Measurements from ENCODE around the gene UBE3B.

DNA sequence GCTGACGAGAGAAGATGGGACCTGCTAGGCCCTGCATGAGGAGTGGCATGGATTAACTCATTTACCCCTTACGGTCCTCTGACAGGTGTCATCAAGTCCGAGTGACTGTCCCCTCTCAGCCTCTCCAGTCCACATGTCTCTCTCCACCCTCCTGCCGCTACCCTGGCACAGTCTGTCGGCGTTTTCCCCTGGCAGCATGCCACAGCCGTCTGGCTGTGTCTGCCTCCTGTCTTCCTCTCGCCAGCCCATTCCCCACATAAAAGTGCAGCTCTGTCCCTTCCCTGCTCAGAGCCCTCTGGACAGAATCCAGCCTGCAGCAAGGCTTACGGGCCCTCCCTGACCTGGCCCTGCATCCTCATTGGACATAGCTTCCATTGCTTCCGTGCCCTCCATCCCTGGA is 45.6 kb downstream of the UBE3B start:
- TF ChIP-seq, protein P1, sequence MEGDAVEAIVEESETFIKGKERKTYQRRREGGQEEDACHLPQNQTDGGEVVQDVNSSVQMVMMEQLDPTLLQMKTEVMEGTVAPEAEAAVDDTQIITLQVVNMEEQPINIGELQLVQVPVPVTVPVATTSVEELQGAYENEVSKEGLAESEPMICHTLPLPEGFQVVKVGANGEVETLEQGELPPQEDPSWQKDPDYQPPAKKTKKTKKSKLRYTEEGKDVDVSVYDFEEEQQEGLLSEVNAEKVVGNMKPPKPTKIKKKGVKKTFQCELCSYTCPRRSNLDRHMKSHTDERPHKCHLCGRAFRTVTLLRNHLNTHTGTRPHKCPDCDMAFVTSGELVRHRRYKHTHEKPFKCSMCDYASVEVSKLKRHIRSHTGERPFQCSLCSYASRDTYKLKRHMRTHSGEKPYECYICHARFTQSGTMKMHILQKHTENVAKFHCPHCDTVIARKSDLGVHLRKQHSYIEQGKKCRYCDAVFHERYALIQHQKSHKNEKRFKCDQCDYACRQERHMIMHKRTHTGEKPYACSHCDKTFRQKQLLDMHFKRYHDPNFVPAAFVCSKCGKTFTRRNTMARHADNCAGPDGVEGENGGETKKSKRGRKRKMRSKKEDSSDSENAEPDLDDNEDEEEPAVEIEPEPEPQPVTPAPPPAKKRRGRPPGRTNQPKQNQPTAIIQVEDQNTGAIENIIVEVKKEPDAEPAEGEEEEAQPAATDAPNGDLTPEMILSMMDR (IDR thresholded peaks at IDR 0.05; ENCODE audit: poor library complexity) = no peak
- TF ChIP-seq EZH2phosphoT487 (IDR thresholded peaks at IDR 0.05; ENCODE audit: low read depth, severe bottlenecking, unreplicated experiment) (no peak), EZH2 (IDR thresholded peaks at IDR 0.05; ENCODE audit: borderline replicate concordance) (no peak)

Data from hepatocyte (in vitro differentiated cells).